GM10266 (cell line): ENCODE data around the gene LST1.

Source experiments
- DNase-seq: peaks from one replicate; pipeline ENCODE4 v3.0.0; 2012; ENCODE audit errors: extremely low spot score
- TF ChIP-seq, protein P1 (sequence below): IDR thresholded peaks from 2 replicates; pipeline ENCODE4 v1.5.1; 2012; ENCODE audit warnings: mild to moderate bottlenecking, low read depth; ENCODE audit not compliant: control insufficient read depth, insufficient read depth; ENCODE audit errors: missing control alignments

The LST1 gene

GRCh38 chr6:31551371-31551770 is 34.7 kb upstream of the LST1 start:
- DNase-seq, result peak; percentile 74
- TF ChIP-seq, protein P1, sequence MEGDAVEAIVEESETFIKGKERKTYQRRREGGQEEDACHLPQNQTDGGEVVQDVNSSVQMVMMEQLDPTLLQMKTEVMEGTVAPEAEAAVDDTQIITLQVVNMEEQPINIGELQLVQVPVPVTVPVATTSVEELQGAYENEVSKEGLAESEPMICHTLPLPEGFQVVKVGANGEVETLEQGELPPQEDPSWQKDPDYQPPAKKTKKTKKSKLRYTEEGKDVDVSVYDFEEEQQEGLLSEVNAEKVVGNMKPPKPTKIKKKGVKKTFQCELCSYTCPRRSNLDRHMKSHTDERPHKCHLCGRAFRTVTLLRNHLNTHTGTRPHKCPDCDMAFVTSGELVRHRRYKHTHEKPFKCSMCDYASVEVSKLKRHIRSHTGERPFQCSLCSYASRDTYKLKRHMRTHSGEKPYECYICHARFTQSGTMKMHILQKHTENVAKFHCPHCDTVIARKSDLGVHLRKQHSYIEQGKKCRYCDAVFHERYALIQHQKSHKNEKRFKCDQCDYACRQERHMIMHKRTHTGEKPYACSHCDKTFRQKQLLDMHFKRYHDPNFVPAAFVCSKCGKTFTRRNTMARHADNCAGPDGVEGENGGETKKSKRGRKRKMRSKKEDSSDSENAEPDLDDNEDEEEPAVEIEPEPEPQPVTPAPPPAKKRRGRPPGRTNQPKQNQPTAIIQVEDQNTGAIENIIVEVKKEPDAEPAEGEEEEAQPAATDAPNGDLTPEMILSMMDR, result peak; percentile 86

GRCh38 chr6:31556307-31556706 is 29.8 kb upstream of the LST1 start:
- TF ChIP-seq, protein P1, result no peak
- no peak for DNase-seq

GRCh38 chr6:31557443-31558317 is 28.4 kb upstream of the LST1 start:
- no peak for DNase-seq
- TF ChIP-seq, protein P1, result no peak

DNA sequence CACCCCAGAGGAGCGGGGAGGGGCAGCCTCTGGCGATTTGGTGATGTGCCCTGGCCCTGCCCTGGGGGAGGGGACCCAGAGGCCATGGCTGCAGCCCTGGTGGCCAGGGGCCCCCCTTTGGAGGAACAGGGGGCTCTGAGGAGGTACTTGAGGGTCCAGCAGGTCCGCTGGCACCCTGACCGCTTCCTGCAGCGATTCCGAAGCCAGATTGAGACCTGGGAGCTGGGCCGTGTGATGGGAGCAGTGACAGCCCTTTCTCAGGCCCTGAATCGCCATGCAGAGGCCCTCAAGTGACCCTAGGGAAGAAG is 27.8 kb upstream of the LST1 start:
- TF ChIP-seq, protein P1, result no peak
- DNase-seq, result no peak

DNA sequence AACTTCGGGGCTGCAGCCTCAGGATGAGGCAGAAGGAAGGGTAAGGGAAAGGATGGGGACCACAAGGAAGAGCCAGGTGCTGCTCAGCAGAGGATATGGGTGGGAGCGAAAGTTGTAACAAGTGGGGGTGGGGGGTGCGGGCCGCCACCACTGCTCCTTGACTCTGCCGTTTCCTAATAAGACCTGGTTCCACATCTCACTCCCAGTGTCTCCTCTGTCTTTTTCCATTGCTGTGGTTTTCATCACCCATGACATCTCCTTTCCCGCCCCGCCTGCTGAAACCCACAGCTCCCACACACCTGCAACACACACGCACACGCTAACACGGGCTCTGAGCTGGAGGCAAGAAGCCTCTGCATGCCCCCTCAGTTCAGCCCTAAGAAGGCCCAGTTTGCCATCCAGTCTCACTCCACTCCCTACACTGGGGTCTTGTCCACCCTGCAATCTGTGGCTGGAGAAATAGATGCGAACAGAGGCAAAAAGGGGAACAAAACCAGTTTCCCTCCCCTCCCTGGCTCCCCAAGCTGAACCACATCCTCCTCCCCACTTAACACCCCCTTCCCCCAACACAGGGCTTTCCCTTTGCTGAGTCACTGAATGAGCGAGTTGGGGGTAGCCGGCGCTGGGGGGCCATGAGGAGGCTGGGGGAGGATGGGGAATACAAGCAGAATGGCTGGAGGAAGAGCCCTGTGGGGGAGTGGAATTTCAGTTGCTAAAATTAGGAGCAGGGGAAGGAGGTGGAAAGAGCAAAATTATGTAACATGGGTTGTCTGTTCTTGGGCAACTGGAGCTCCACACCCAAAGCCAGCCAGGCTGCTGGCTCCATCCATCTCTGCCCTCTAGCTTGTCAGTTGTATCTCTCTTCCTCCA is 27.2 kb upstream of the LST1 start:
- TF ChIP-seq, protein P1, result no peak
- peak; percentile 68 for DNase-seq

GRCh38 chr6:31559606-31559957 is 26.5 kb upstream of the LST1 start:
- TF ChIP-seq, protein P1, result no peak
- no peak for DNase-seq
